Measurements from ENCODE around the gene PPP3CA.

The PPP3CA gene

GRCh38 chr4:101221294-101221693 is 126.0 kb downstream of the PPP3CA start:
- no peak overlapping the region for H3K4me3 ChIP-seq (ENCODE audit: low read length)
- no peak overlapping the region for H3K4me2 ChIP-seq (ENCODE audit: low read depth, low read length)
- H4K20me1 ChIP-seq (ENCODE audit: insufficient read depth, low read length) = no peaks in the 10 kb centered on the region
- H3F3A ChIP-seq (ENCODE audit: insufficient read depth, low read length) = no peaks in the 10 kb centered on the region
- no peak overlapping the region for H3K9ac ChIP-seq (ENCODE audit: low read length)
- TF ChIP-seq CTCF (IDR thresholded peaks at IDR 0.05; ENCODE audit: low read length) = no peak
- TF ChIP-seq EZH2phosphoT487 (IDR thresholded peaks at IDR 0.05; ENCODE audit: low read length) = no peak
- TF ChIP-seq EZH2 (optimal IDR thresholded peaks at IDR 0.05; ENCODE audit: low read depth, low read length) = no peak
- H3K27me3 ChIP-seq (replicated peaks; ENCODE audit: insufficient read depth, low read length) = no peaks in the 10 kb centered on the region
- H3K27ac ChIP-seq (ENCODE audit: low read length) = no peak overlapping the region
- no peaks in the 10 kb centered on the region for H3K9me3 ChIP-seq (replicated peaks; ENCODE audit: insufficient read depth, low read length)
- H3K36me3 ChIP-seq (replicated peaks; ENCODE audit: insufficient read depth, low read length) = no peaks in the 10 kb centered on the region
- no peak for DNase-seq
- no peaks in the 10 kb centered on the region for H3K4me1 ChIP-seq (ENCODE audit: low read length)
- H3K9me2 ChIP-seq (replicated peaks; ENCODE audit: insufficient read depth, low read length) = no peaks in the 10 kb centered on the region
- H3K79me2 ChIP-seq (ENCODE audit: low read length) = peaks cover 42% of the 10 kb centered on the region
- H2AFZ ChIP-seq (ENCODE audit: low read length) = no peak overlapping the region

GRCh38 chr4:101218894-101219293 is 128.4 kb downstream of the PPP3CA start:
- peaks cover 42% of the 10 kb centered on the region for H3K79me2 ChIP-seq (ENCODE audit: low read length)
- H3K9me2 ChIP-seq (replicated peaks; ENCODE audit: insufficient read depth, low read length) = no peaks in the 10 kb centered on the region
- no peak overlapping the region for H3K4me2 ChIP-seq (ENCODE audit: low read depth, low read length)
- no peaks in the 10 kb centered on the region for H3F3A ChIP-seq (ENCODE audit: insufficient read depth, low read length)
- H2AFZ ChIP-seq (ENCODE audit: low read length) = no peak overlapping the region
- no peaks in the 10 kb centered on the region for H3K4me1 ChIP-seq (ENCODE audit: low read length)
- no peaks in the 10 kb centered on the region for H3K36me3 ChIP-seq (replicated peaks; ENCODE audit: insufficient read depth, low read length)
- DNase-seq = no peak
- no peak overlapping the region for H3K9ac ChIP-seq (ENCODE audit: low read length)
- H3K4me3 ChIP-seq (ENCODE audit: low read length) = no peak overlapping the region
- H3K27ac ChIP-seq (ENCODE audit: low read length) = no peak overlapping the region
- TF ChIP-seq CTCF (IDR thresholded peaks at IDR 0.05; ENCODE audit: low read length) (no peak), EZH2 (optimal IDR thresholded peaks at IDR 0.05; ENCODE audit: low read depth, low read length) (no peak), EZH2phosphoT487 (IDR thresholded peaks at IDR 0.05; ENCODE audit: low read length) (no peak)
- H3K27me3 ChIP-seq (replicated peaks; ENCODE audit: insufficient read depth, low read length) = no peaks in the 10 kb centered on the region
- no peaks in the 10 kb centered on the region for H4K20me1 ChIP-seq (ENCODE audit: insufficient read depth, low read length)
- H3K9me3 ChIP-seq (replicated peaks; ENCODE audit: insufficient read depth, low read length) = no peaks in the 10 kb centered on the region

GRCh38 chr4:101218346-101218745 is 129.0 kb downstream of the PPP3CA start:
- no peak overlapping the region for H3K27ac ChIP-seq (ENCODE audit: low read length)
- no peak for TF ChIP-seq EZH2phosphoT487 (IDR thresholded peaks at IDR 0.05; ENCODE audit: low read length)
- TF ChIP-seq EZH2 (optimal IDR thresholded peaks at IDR 0.05; ENCODE audit: low read depth, low read length) = no peak
- no peak for TF ChIP-seq CTCF (IDR thresholded peaks at IDR 0.05; ENCODE audit: low read length)
- no peaks in the 10 kb centered on the region for H3F3A ChIP-seq (ENCODE audit: insufficient read depth, low read length)
- no peak overlapping the region for H3K9ac ChIP-seq (ENCODE audit: low read length)
- H3K36me3 ChIP-seq (replicated peaks; ENCODE audit: insufficient read depth, low read length) = no peaks in the 10 kb centered on the region
- no peaks in the 10 kb centered on the region for H3K9me2 ChIP-seq (replicated peaks; ENCODE audit: insufficient read depth, low read length)
- H3K79me2 ChIP-seq (ENCODE audit: low read length) = peaks cover 40% of the 10 kb centered on the region
- H2AFZ ChIP-seq (ENCODE audit: low read length) = no peak overlapping the region
- H3K27me3 ChIP-seq (replicated peaks; ENCODE audit: insufficient read depth, low read length) = no peaks in the 10 kb centered on the region
- no peak overlapping the region for H3K4me2 ChIP-seq (ENCODE audit: low read depth, low read length)
- H3K9me3 ChIP-seq (replicated peaks; ENCODE audit: insufficient read depth, low read length) = no peaks in the 10 kb centered on the region
- no peak for DNase-seq
- no peaks in the 10 kb centered on the region for H3K4me1 ChIP-seq (ENCODE audit: low read length)
- H4K20me1 ChIP-seq (ENCODE audit: insufficient read depth, low read length) = no peaks in the 10 kb centered on the region
- no peak overlapping the region for H3K4me3 ChIP-seq (ENCODE audit: low read length)

Data from MM.1S (cell line).